CD4-positive, CD25-positive, alpha-beta regulatory T cell (primary cell): ENCODE results near the gene AATK. TPM values are rescaled to one million over a fixed set of nuclear protein-coding genes. Genes with fewer than 3 reads are reported as not detected.
A peak's percentile ranks its signal among the peaks of the same experiment; 100 is the strongest.

Experiments used
- ATAC-seq, 2 donors: fragments of 150-1000 bp; cut with Tn5 transposase; one replicate each; pipeline ENCODE4 v1.10.0; 2021; ENCODE audit warnings: low read depth in 2 of 2, moderate number of reproducible peaks in 2 of 2, moderate library complexity in 1 of 2
- DNase-seq, 3 donors: peaks; one replicate each; pipeline versions ENCODE4 v3.0.0 to v3.0.0-alpha.2; 2012 to 2022; ENCODE audit warnings: mixed read lengths in 1 of 3
- H3K27ac ChIP-seq: one replicate; pipeline ENCODE4 v1.7.0; 2013; ENCODE audit warnings: mild to moderate bottlenecking, low read length; ENCODE audit not compliant: insufficient read depth, poor library complexity, severe bottlenecking
- H3K27me3 ChIP-seq: one replicate; pipeline ENCODE4 v1.7.0; 2013; ENCODE audit warnings: low read length; ENCODE audit not compliant: control insufficient read depth, insufficient read depth
- H3K36me3 ChIP-seq: one replicate; pipeline ENCODE4 v1.7.0; 2013; ENCODE audit warnings: mild to moderate bottlenecking, low read length, moderate library complexity; ENCODE audit not compliant: control insufficient read depth, insufficient read depth
- H3K4me1 ChIP-seq: 2 replicates; pipeline ENCODE4 v1.7.0; 2013; ENCODE audit warnings: mild to moderate bottlenecking, low read length; ENCODE audit not compliant: insufficient read depth, control insufficient read depth, poor library complexity, severe bottlenecking
- H3K4me3 ChIP-seq: one replicate; pipeline ENCODE4 v1.7.0; 2013; ENCODE audit warnings: low read depth, mild to moderate bottlenecking, low read length, moderate library complexity
- H3K9me3 ChIP-seq, 2 experiments: 1 replicate in 1 of 2; 2 replicates in 1 of 2; pipeline ENCODE4 v1.7.0; 2013; ENCODE audit warnings: low read length in 2 of 2, mild to moderate bottlenecking in 1 of 2, moderate library complexity in 1 of 2; ENCODE audit not compliant: control insufficient read depth in 2 of 2
- H3K27ac Mint-ChIP-seq, 3 donors: one replicate each; pipeline ENCODE4 v1.8.0; 2020 to 2022; ENCODE audit warnings: mild to moderate bottlenecking in 3 of 3, mixed read lengths in 3 of 3, moderate library complexity in 2 of 3
- H3K27me3 Mint-ChIP-seq: one replicate; pipeline ENCODE4 v1.8.0; 2022; ENCODE audit warnings: mild to moderate bottlenecking, mixed read lengths
- H3K36me3 Mint-ChIP-seq: one replicate; pipeline ENCODE4 v1.8.0; 2020; ENCODE audit warnings: mixed read lengths
- H3K4me1 Mint-ChIP-seq, 4 donors: one replicate each; pipeline ENCODE4 v1.8.0; 2020 to 2022; ENCODE audit warnings: mixed read lengths in 4 of 4, mild to moderate bottlenecking in 1 of 4
- H3K4me3 Mint-ChIP-seq, 4 donors: one replicate each; pipeline ENCODE4 v1.8.0; 2020 to 2022; ENCODE audit warnings: mild to moderate bottlenecking in 4 of 4, mixed read lengths in 4 of 4, moderate library complexity in 3 of 4
- H3K9me3 Mint-ChIP-seq, 7 donors: one replicate each; pipeline ENCODE4 v1.8.0; 2020 to 2022; ENCODE audit warnings: mixed read lengths in 7 of 7, mild to moderate bottlenecking in 3 of 7, moderate library complexity in 2 of 7
- polyA plus RNA-seq, 4 donors: library from polyadenylated mRNA; unstranded; fragments of 300-500 nt; fragmentation: Illumina TruSeq; gene quantifications; one replicate each; pipeline ENCODE4 v1.2.3, GENCODE V29; 2021
- total RNA-seq: library from RNA; stranded (reverse); gene quantifications from one replicate; pipeline ENCODE4 v1.2.3, GENCODE V29; 2022

AATK gene
- total and polyA plus RNA-seq, 5 donors from 2014 or later = 0.03 to 0.26 (median 0.16) TPM; not detected in 2

DNA sequence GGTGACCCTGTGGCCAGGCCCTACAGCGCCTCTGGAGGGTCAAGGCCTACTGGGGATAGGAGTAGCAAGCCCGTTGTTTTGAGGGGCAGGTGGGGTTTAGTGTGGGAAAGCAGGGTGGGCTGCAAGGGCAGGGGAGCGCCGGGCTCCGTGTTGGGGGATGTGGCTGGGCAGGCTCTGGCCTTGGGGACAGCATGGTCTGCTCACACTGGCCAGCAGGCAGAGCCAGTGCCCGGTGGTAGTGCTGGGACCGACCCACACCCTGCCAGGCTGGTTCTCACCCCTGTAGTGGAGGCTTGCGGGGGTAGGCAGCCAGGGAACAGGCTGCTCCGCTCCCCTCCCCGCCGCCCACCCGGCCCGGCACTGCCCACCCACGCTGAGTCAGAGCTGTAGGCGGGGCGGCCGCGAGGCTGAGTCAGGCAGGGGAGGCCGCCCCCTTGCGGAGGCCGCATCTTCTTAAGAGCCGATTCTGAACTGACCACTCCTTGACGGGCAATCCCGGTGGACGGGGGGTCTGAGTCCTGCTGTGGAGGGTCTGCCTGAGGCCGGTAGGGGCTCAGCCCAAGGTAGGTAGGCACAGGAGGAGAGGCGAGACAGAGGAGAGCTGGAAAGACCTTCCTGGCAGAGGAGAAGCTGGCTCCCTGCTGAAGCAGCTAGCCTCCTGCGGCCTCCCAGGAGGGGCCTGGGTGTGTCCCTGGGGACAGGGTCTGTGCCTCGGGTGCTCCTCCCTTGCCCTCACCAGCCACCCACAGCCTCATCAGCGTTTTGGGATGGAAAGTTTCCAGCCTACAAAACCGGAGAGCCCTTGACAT is 68.7 kb downstream of the AATK start:
- no peaks in the 10 kb centered on the region for H3K27me3 ChIP-seq
- peak overlapping the region in 1 of 3 donors; percentile 83 for H3K27ac Mint-ChIP-seq
- DNase-seq = peak in 1 of 3 donors; percentile 20
- no peaks in the 10 kb centered on the region for H3K27me3 Mint-ChIP-seq
- H3K9me3 ChIP-seq = no peaks in the 10 kb centered on the region
- H3K9me3 Mint-ChIP-seq = no peaks in the 10 kb centered on the region
- peak overlapping the region in 2 of 4 donors; percentile 45 to 74 for H3K4me3 Mint-ChIP-seq
- H3K4me1 Mint-ChIP-seq = peaks cover 0 to 46% (median 11%) of the 10 kb centered on the region in 4 donors
- ATAC-seq = no peak
- H3K27ac ChIP-seq = no peak overlapping the region
- no peaks in the 10 kb centered on the region for H3K36me3 ChIP-seq
- peaks cover 42% of the 10 kb centered on the region for H3K4me1 ChIP-seq
- no peaks in the 10 kb centered on the region for H3K36me3 Mint-ChIP-seq
- no peak overlapping the region for H3K4me3 ChIP-seq

DNA sequence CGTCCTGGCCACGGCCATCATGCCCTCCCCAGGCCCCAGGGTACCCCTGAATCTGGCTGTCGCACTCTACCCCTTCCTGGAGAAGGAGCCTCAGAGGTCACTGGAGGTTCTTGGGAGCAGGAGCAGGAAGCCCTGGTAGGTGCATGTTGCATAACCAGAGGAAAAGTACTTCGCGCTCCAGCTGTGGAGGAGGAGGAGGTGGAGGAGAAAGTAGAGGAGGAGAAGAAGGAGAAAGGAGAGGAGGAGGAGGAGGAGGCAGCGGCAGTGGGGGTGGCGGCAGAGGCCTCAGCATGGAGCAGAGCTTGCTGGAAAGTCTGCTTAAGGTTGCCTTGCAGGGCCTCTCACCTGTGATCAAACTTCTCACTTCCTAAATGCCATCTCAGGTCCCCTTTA is 69.3 kb downstream of the AATK start:
- H3K4me3 Mint-ChIP-seq = peak overlapping the region in 1 of 4 donors; percentile 74
- no peak for ATAC-seq

DNA sequence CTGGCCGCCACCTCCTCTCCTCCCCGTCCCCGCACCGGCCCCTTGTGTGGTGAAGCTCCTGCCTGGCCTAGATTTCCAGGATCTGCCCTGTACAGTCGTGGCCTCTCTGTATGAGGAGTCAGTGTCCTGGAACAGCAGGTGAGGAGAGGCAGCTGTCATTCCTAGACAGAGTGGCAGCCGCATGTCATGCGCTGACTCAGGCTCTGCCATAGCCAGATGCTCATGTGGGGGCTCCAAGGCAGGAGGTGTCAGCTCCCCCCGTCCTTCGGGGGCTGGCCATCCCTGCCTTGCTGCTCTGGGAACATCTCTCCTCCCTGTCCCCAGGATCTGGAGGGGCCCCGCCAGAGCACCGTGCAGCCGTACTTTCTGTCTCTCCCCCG is 70.6 kb downstream of the AATK start:
- Mint-ChIP-seq H3K27me3 (no peaks in the 10 kb centered on the region), H3K27ac (peak overlapping the region in 2 of 3 donors; percentile 56 to 78), H3K36me3 (no peaks in the 10 kb centered on the region), H3K4me3 (peak overlapping the region in 2 of 4 donors; percentile 69 to 78), H3K9me3 (no peaks in the 10 kb centered on the region), H3K4me1 (peaks cover 0 to 48% (median 11%) of the 10 kb centered on the region in 4 donors)
- H3K4me1 ChIP-seq = peaks cover 34% of the 10 kb centered on the region
- no peak for ATAC-seq
- peak overlapping the region; percentile 69 for H3K27ac ChIP-seq
- no peaks in the 10 kb centered on the region for H3K27me3 ChIP-seq
- H3K4me3 ChIP-seq = no peak overlapping the region
- H3K36me3 ChIP-seq = no peaks in the 10 kb centered on the region
- H3K9me3 ChIP-seq = no peaks in the 10 kb centered on the region
- no peak for DNase-seq

More for the DNA sequence above, 69.3 kb downstream of the AATK start:
- no peaks in the 10 kb centered on the region for H3K27me3 Mint-ChIP-seq
- DNase-seq = no peak
- no peaks in the 10 kb centered on the region for H3K36me3 Mint-ChIP-seq
- peaks cover 0 to 47% (median 11%) of the 10 kb centered on the region in 4 donors for H3K4me1 Mint-ChIP-seq
- Histone ChIP-seq H3K27me3 (no peaks in the 10 kb centered on the region), H3K9me3 (no peaks in the 10 kb centered on the region), H3K4me3 (no peak overlapping the region), H3K4me1 (peaks cover 39% of the 10 kb centered on the region), H3K27ac (no peak overlapping the region), H3K36me3 (no peaks in the 10 kb centered on the region)
- H3K9me3 Mint-ChIP-seq = no peaks in the 10 kb centered on the region
- peak overlapping the region in 1 of 3 donors; percentile 83 for H3K27ac Mint-ChIP-seq

DNA sequence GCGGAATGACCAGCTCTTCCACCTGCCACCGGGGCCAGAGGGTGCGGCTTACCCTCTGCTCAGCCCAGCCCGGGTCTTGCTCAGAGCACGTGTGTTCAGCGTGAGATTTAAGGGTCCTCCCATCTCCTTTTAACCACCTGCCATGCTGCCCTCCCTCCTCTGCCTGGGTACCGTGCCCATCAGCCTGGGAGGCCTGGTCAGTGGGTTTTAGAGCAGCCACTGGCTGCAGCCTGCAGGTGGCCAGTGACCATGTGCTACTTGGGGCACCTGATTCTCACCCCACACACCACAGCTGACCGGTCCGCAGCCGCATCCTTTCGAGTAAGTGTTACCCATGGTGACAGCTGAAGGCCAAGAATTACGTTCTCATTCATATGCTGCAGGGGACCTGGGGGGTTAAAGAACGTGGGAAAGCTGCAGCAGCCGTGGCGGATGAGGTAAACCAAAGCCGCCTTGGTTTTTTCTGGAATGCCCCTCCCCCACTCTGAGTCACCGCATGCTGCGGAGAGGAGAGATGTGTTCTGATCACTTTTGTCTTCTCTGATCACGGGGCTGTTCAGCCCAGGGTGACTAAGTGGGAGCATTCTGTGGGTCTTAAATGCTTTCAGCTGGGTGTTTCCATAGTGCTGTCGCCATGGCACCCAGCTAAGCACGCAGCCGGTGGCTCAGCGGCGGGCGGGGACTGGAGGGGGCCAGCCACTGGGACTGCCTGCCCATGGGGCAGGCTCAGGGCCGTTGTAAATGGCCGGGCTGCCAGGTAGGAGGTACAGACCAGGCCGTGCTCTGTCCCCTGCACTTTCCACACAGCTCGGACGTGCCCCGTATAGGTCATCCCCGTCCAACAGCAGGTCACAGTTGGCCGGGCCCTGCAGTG is 71.3 kb downstream of the AATK start:
- peak overlapping the region in 2 of 3 donors; percentile 52 to 85 for H3K27ac Mint-ChIP-seq
- H3K27ac ChIP-seq = peak overlapping the region; percentile 69
- H3K4me3 Mint-ChIP-seq = peak overlapping the region in 2 of 4 donors; percentile 68 to 78
- no peaks in the 10 kb centered on the region for H3K27me3 Mint-ChIP-seq
- H3K4me1 ChIP-seq = peaks cover 34% of the 10 kb centered on the region
- no peaks in the 10 kb centered on the region for H3K9me3 ChIP-seq
- ATAC-seq (peak; percentile 95), DNase-seq (peak; percentile 48 to 85 (median 52))
- H3K9me3 Mint-ChIP-seq = no peaks in the 10 kb centered on the region
- no peaks in the 10 kb centered on the region for H3K27me3 ChIP-seq
- H3K36me3 Mint-ChIP-seq = no peaks in the 10 kb centered on the region
- H3K4me3 ChIP-seq = no peak overlapping the region
- no peaks in the 10 kb centered on the region for H3K36me3 ChIP-seq
- H3K4me1 Mint-ChIP-seq = peaks cover 0 to 50% (median 11%) of the 10 kb centered on the region in 4 donors

DNA sequence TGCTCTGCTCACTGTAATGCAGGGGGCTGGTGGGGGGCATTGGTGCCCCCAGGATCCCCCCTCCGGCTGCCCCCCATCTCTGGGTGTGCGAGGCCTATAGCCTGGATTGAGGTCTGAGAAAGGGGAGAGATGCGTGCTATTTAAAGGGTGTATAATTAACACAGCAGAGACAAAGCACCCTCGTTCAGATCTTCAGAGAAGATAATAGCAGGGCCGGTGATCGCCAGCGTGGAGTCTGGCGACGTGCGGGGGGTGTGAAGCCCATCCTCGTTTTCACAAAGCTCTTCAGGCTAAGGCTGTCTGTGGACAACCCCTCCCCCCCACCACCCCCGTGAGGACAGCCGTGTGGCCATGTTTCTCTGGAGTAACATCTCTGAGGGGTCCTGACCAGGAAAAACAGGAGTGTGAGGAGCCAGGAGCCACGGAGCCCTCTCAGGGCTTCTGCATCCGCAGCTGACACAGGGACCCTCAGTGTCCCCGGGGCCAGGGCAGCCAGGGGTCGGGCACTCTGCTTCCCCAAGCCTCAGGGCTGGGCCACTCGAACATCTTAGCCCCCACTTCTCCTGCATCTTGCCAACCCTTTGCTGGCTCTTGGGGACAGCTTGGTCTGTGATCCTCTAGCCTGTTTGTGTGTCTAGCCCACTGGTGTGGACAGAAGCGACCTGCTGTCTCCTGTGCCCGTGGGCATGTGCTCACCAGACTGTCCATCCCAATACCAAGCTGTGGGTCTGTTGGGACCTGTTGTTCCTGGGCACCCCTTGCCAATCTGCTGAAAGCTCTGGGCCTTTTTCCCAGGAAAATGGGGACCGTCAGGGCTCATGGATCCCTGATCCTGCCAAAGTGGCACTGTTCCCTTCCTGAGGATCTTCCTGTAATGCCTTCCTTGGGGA is 72.2 kb downstream of the AATK start:
- Mint-ChIP-seq H3K27ac (peak overlapping the region in 2 of 3 donors; percentile 52 to 85), H3K9me3 (no peaks in the 10 kb centered on the region), H3K4me3 (no peak overlapping the region), H3K27me3 (no peaks in the 10 kb centered on the region), H3K36me3 (no peaks in the 10 kb centered on the region), H3K4me1 (peaks cover 0 to 50% (median 11%) of the 10 kb centered on the region in 4 donors)
- Histone ChIP-seq H3K9me3 (no peaks in the 10 kb centered on the region), H3K27me3 (no peaks in the 10 kb centered on the region), H3K36me3 (no peaks in the 10 kb centered on the region), H3K4me3 (no peak overlapping the region), H3K27ac (peak overlapping the region; percentile 69), H3K4me1 (peaks cover 34% of the 10 kb centered on the region)
- ATAC-seq (no peak), DNase-seq (no peak)

DNA sequence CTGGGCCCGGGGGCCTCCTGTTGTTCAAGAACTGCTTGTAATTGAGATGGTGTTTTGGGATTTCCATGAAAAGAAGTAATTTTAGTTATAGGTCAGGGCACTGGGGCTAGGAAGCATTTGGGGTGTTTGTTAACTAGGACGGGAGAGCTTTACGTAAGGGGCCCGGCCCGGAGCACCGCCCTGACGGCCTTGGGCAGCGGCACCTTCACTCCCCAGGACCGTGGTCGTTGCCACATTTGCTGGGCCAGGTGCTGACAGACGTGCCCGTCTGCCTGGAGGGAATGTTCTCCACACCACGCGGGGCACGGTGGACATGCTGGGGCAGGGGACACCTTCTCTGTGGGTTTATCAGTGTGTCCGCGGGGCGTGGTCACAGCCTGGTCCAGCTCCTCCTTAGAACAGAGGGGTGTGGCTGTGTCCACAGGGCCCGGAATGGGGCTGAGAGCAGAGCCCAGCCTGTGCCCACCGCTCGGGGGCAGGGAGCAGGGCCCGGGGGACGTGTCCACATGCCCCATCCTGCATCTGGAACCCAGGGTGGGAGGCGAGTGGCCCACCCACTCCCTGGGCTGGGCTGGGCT is 73.4 kb downstream of the AATK start:
- H3K9me3 Mint-ChIP-seq = no peaks in the 10 kb centered on the region
- H3K4me3 ChIP-seq = no peak overlapping the region
- no peaks in the 10 kb centered on the region for H3K27me3 Mint-ChIP-seq
- no peaks in the 10 kb centered on the region for H3K27me3 ChIP-seq
- H3K4me1 Mint-ChIP-seq = peaks cover 0 to 50% (median 11%) of the 10 kb centered on the region in 4 donors
- no peak overlapping the region for H3K27ac ChIP-seq
- no peaks in the 10 kb centered on the region for H3K36me3 Mint-ChIP-seq
- no peaks in the 10 kb centered on the region for H3K36me3 ChIP-seq
- peaks cover 31% of the 10 kb centered on the region for H3K4me1 ChIP-seq
- H3K9me3 ChIP-seq = no peaks in the 10 kb centered on the region
- ATAC-seq (no peak), DNase-seq (no peak)
- H3K27ac Mint-ChIP-seq = peak overlapping the region in 1 of 3 donors; percentile 42
- H3K4me3 Mint-ChIP-seq = no peak overlapping the region
